Lower lobe of right lung (tissue), 2 donors: Measurements from ENCODE around the gene LRRFIP2. TPM values are rescaled to one million over a fixed set of nuclear protein-coding genes. Genes with fewer than 3 reads are reported as not detected.

Experiments used
- ATAC-seq, 2 donors: fragments of 200-7000 bp; cut with Tn5 transposase; one replicate each; pipeline ENCODE4 v1.9.1; 2020 to 2022; ENCODE audit warnings: mild to moderate bottlenecking in 2 of 2, moderate library complexity in 2 of 2
- DNase-seq: peaks from one replicate; pipeline ENCODE4 v3.0.0-alpha.2; 2020
- H3K27ac ChIP-seq: fragments of 200-600 bp; one replicate; pipeline ENCODE4 v1.8.0; 2022
- H3K27me3 ChIP-seq: fragments of 200-600 bp; one replicate; pipeline ENCODE4 v1.8.0; 2022; ENCODE audit warnings: low read depth
- H3K36me3 ChIP-seq: fragments of 200-600 bp; one replicate; pipeline ENCODE4 v1.8.0; 2022; ENCODE audit warnings: mild to moderate bottlenecking
- H3K4me1 ChIP-seq: fragments of 200-600 bp; one replicate; pipeline ENCODE4 v1.8.0; 2022
- H3K4me3 ChIP-seq: fragments of 200-600 bp; one replicate; pipeline ENCODE4 v1.8.0; 2022; ENCODE audit warnings: mild to moderate bottlenecking
- H3K9me3 ChIP-seq: fragments of 200-600 bp; one replicate; pipeline ENCODE4 v1.8.0; 2022
- CTCF ChIP-seq: fragments of 200-600 bp; IDR thresholded peaks from one replicate; pipeline ENCODE4 v1.8.0; 2022; ENCODE audit warnings: antibody characterized with exemption, mild to moderate bottlenecking
- intact Hi-C: fragments of 100-400 bp; cut with DNase I; formaldehyde crosslinking; loops from one replicate; pipeline ENCODE4 v1.11.0; 2022
- total RNA-seq: library from RNA; stranded (reverse); fragmentation: NEBNext Ultra II Directional; extraction: Animal tissue kit (Norgen Biotek cat#: 25700); gene quantifications from one replicate; pipeline ENCODE4 v1.2.1, GENCODE V29; 2021
- donor health status: DM: no; HTN: yes; CAD: no; lungs with severe emphysema.

LRRFIP2 gene
- total RNA-seq, 1 donor from 2014 or later: 44.4 TPM

DNA sequence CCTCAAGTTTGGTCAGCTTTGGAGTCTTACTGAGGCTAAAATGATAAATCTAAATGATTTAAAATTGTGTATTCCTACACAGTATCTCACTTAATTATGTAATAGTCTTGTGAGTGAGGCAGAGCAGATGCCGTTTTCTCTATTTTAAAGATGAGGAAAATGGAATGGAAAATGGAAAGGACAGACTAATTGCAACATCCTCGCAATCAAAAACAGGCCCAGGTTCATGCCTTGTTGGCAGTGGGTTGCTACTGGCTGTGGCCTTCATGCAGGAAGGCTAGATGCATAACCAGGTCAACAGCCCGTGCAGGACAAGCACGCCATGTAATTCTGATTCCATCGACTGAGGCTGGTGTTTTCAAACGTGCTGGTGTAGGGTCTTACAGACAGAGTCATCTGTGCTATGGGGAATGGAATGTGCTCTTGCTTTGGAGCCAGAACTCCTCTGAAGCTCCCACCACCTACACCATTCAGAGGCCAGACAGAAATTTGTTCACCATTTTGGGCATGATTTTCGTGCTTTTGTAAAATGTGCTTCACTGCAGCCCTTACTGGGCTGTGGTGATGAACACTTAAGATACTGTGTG lies 143.2 kb downstream of the LRRFIP2 start:
- DNase-seq (no peak), ATAC-seq (peak in 1 of 2 donors; percentile 21)
- intact Hi-C loops: no loop called here
- no peak overlapping the region for H3K4me3 ChIP-seq
- no peak for TF ChIP-seq CTCF
- H3K9me3 ChIP-seq: no peaks in the 10 kb centered on the region
- H3K27me3 ChIP-seq: no peaks in the 10 kb centered on the region
- peaks cover 9% of the 10 kb centered on the region for H3K4me1 ChIP-seq
- H3K36me3 ChIP-seq: peaks cover 91% of the 10 kb centered on the region
- peak overlapping the region; percentile 52 for H3K27ac ChIP-seq

- Histone ChIP-seq H3K9me3 (no peaks in the 10 kb centered on the region), H3K4me1 (peaks cover 9% of the 10 kb centered on the region), H3K27me3 (no peaks in the 10 kb centered on the region), H3K27ac (peak overlapping the region; percentile 52), H3K4me3 (no peak overlapping the region), H3K36me3 (peaks cover 94% of the 10 kb centered on the region)
- DNase-seq (no peak), ATAC-seq (no peak)
- intact Hi-C loops: no loop called here
- TF ChIP-seq CTCF: no peak
These were observed 143.8 kb downstream of the LRRFIP2 start for GRCh38 chr3:37030588-37030987.

GRCh38 chr3:37029516-37030163 lies 144.7 kb downstream of the LRRFIP2 start:
- Histone ChIP-seq H3K27ac (peak overlapping the region; percentile 52), H3K9me3 (no peaks in the 10 kb centered on the region), H3K36me3 (peaks cover 86% of the 10 kb centered on the region), H3K4me3 (no peak overlapping the region), H3K27me3 (no peaks in the 10 kb centered on the region), H3K4me1 (peaks cover 10% of the 10 kb centered on the region)
- DNase-seq (no peak), ATAC-seq (no peak)
- intact Hi-C loops: no loop called here
- TF ChIP-seq CTCF: no peak

- no peaks in the 10 kb centered on the region for H3K27me3 ChIP-seq
- no peak overlapping the region for H3K4me3 ChIP-seq
- no peak for ATAC-seq
- no peak overlapping the region for H3K27ac ChIP-seq
- H3K36me3 ChIP-seq: peaks cover 82% of the 10 kb centered on the region
- TF ChIP-seq CTCF: no peak
- no peaks in the 10 kb centered on the region for H3K9me3 ChIP-seq
- DNase-seq: no peak
- peaks cover 13% of the 10 kb centered on the region for H3K4me1 ChIP-seq
- intact Hi-C loops: no loop called here
These were observed 145.3 kb downstream of the LRRFIP2 start for GRCh38 chr3:37029111-37029510.

DNA sequence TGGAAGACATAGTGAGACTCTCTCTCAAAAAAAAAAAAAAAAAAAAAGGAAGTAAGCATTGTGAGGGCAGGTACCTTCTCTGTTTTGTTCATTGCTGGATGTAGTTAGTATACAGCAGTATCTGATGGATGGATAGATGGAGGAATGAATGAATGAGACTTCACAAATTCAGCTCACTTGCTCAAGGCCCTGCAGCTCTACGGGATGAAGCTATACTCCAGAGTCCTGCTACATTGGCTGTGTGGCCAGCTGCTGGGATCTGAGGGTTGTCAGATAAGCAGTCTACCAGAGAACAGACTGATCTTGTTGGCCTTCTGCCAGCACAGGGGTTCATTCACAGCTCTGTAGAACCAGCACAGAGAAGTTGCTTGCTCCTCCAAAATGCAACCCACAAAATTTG lies 146.1 kb downstream of the LRRFIP2 start:
- no peak for TF ChIP-seq CTCF
- H3K9me3 ChIP-seq: no peaks in the 10 kb centered on the region
- H3K36me3 ChIP-seq: peaks cover 81% of the 10 kb centered on the region
- ATAC-seq (no peak), DNase-seq (no peak)
- no peak overlapping the region for H3K27ac ChIP-seq
- peaks cover 13% of the 10 kb centered on the region for H3K4me1 ChIP-seq
- intact Hi-C loops: no loop called here
- no peak overlapping the region for H3K4me3 ChIP-seq
- no peaks in the 10 kb centered on the region for H3K27me3 ChIP-seq
